ENCODE data around the gene MORC4. TPM values are rescaled to one million over a fixed set of nuclear protein-coding genes. Genes with fewer than 3 reads are reported as not detected.
A peak's percentile ranks its signal among the peaks of the same experiment; 100 is the strongest.
"Not testable (repeated sequence)": the region's sequence is repeated elsewhere in the genome, so short reads cannot be mapped to it uniquely, and the experiment has no call there.

MORC4 gene
- total RNA-seq, 1 donor = 38.4 TPM

- no peak overlapping the region for H3K4me3 ChIP-seq (ENCODE audit: low read depth, low read length)
- TF ChIP-seq CTCF (IDR thresholded peaks at IDR 0.05; ENCODE audit: insufficient read depth, low read length) = no peak
- peak; percentile 31 for DNase-seq (ENCODE audit: low read depth)
Observed at GRCh38 chrX:106973433-106974149, 26.4 kb downstream of the MORC4 start.

- DNase-seq (ENCODE audit: low read depth) = peak; percentile 8
- no peak for TF ChIP-seq CTCF (IDR thresholded peaks at IDR 0.05; ENCODE audit: insufficient read depth, low read length)
- no peak overlapping the region for H3K4me3 ChIP-seq (ENCODE audit: low read depth, low read length)
Observed at GRCh38 chrX:106972896-106973295, 27.1 kb downstream of the MORC4 start.

GRCh38 chrX:106966547-106966946, 33.5 kb downstream of the MORC4 start:
- DNase-seq (ENCODE audit: low read depth) = not testable (repeated sequence)

GRCh38 chrX:106964290-106964689, 35.7 kb downstream of the MORC4 start:
- no peak for TF ChIP-seq CTCF (IDR thresholded peaks at IDR 0.05; ENCODE audit: insufficient read depth, low read length)
- no peak for DNase-seq (ENCODE audit: low read depth)
- no peak overlapping the region for H3K4me3 ChIP-seq (ENCODE audit: low read depth, low read length)

More at GRCh38 chrX:106966547-106966946, 33.5 kb downstream of the MORC4 start:
- not testable (repeated sequence) for H3K4me3 ChIP-seq (ENCODE audit: low read depth, low read length)

- TF ChIP-seq CTCF (IDR thresholded peaks at IDR 0.05; ENCODE audit: insufficient read depth, low read length) = no peak
- no peak overlapping the region for H3K4me3 ChIP-seq (ENCODE audit: low read depth, low read length)
- peak; percentile 34 for DNase-seq (ENCODE audit: low read depth)
Observed at GRCh38 chrX:106963111-106963510, 36.9 kb downstream of the MORC4 start.

- peak; percentile 38 for TF ChIP-seq CTCF (IDR thresholded peaks at IDR 0.05; ENCODE audit: insufficient read depth, low read length)
- H3K4me3 ChIP-seq (ENCODE audit: low read depth, low read length) = no peak overlapping the region
- DNase-seq (ENCODE audit: low read depth) = peak; percentile 43
Observed at GRCh38 chrX:106959901-106960300, 40.1 kb downstream of the MORC4 start.

GRCh38 chrX:106957856-106958255, 42.2 kb downstream of the MORC4 start:
- TF ChIP-seq CTCF (IDR thresholded peaks at IDR 0.05; ENCODE audit: insufficient read depth, low read length) = no peak
- DNase-seq (ENCODE audit: low read depth) = no peak
- H3K4me3 ChIP-seq (ENCODE audit: low read depth, low read length) = no peak overlapping the region
